Measurements from ENCODE around the gene SURF1. TPM values are rescaled to one million over a fixed set of nuclear protein-coding genes. Genes with fewer than 3 reads are reported as not detected.

SURF1 gene
- total and polyA plus RNA-seq, 12 donors: 41.7 to 85.4 (median 61.2) TPM

DNA sequence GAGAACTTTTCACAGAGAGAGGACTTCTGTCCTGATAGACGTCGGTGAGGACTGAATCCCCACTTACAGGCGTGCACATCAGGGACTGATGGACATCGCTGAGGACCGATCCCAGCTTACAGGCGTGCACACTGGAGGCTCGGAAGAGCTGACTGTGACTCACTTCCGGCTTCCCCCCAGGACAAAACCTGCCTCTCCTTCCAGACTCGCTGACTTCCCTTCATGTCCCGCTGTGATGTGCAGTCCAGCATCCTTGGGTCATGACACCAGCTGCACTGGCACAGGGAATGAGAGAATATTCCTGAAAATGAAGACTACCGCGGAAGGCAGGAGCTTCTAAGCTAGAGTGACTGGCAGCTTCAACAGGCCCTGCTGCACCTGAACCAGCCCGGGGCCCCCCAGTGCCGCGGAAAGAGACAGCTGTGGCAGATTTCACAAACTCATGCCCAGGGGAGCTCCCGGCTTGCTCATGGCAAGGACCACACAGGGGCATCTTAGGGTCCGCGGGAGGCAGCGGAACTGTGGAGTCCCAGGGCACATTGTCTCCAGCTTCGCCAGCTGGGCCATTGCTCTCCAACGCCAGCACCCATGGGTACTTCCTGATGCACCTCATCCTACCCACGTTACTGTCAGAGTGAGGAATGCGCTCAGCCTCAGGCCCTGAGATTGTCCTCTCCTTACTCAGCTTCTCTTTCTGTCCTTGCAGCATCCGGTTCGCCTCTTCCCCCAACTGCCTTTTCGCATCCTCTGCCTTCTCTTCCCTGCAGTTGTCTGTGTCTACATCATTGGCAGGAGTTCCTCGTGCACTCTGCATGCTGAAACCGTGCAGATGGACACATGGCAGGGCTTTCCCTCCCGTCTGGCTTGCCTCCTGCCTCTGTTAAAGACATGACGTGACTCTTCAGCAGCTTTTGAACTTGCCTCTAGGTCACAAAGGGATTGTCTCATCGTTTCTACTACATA lies 49.8 kb downstream of the SURF1 start:
- Histone ChIP-seq H3K27ac (no peak overlapping the region), H3K27me3 (peaks cover 0 to 37% (median 5%) of the 10 kb centered on the region in 7 donors), H3K4me3 (no peak overlapping the region), H3K9me3 (peaks cover 0 to 5% (median 0%) of the 10 kb centered on the region in 11 donors), H3K4me1 (no peaks in the 10 kb centered on the region), H3K36me3 (no peaks in the 10 kb centered on the region)
- ATAC-seq: no peak
- 68 to 69% methylated on average over 31 of the region's 31 CpGs for WGBS, 2 donors
- TF ChIP-seq, protein P1, sequence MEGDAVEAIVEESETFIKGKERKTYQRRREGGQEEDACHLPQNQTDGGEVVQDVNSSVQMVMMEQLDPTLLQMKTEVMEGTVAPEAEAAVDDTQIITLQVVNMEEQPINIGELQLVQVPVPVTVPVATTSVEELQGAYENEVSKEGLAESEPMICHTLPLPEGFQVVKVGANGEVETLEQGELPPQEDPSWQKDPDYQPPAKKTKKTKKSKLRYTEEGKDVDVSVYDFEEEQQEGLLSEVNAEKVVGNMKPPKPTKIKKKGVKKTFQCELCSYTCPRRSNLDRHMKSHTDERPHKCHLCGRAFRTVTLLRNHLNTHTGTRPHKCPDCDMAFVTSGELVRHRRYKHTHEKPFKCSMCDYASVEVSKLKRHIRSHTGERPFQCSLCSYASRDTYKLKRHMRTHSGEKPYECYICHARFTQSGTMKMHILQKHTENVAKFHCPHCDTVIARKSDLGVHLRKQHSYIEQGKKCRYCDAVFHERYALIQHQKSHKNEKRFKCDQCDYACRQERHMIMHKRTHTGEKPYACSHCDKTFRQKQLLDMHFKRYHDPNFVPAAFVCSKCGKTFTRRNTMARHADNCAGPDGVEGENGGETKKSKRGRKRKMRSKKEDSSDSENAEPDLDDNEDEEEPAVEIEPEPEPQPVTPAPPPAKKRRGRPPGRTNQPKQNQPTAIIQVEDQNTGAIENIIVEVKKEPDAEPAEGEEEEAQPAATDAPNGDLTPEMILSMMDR (IDR thresholded peaks at IDR 0.05): no peak
- no peak for DNase-seq
- intact Hi-C loops (cut with DNase I): no loop called here

DNA sequence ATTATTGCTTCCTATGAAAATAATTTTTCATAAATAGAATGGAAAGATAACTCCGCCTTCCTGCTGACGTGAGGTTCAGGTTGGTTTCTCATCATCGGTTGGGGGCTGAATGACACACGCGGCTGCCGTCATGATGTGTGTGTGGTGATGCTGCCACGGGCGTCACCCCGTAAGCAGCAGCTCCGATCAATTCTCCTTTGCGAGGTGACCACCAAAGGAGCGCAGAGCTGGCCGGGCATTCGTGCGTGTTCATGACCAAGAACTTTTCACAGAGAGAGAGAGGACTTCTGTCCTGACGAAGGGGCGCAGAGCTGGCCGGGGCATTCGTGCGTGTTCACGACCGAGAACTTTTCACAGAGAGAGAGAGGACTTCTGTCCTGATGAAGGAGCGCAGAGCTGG lies 50.6 kb downstream of the SURF1 start:
- Histone ChIP-seq H3K4me3 (no peak overlapping the region), H3K4me1 (no peaks in the 10 kb centered on the region), H3K27me3 (peaks cover 0 to 35% (median 5%) of the 10 kb centered on the region in 7 donors), H3K36me3 (no peaks in the 10 kb centered on the region), H3K9me3 (peaks cover 0 to 5% (median 0%) of the 10 kb centered on the region in 11 donors), H3K27ac (no peak overlapping the region)
- intact Hi-C loops (cut with DNase I): no loop called here
- TF ChIP-seq, protein P1 (IDR thresholded peaks at IDR 0.05): no peak
- WGBS, 2 donors: 78 to 88% methylated on average over 19 to 23 of the region's 23 CpGs
- DNase-seq: no peak
- no peak for ATAC-seq

DNA sequence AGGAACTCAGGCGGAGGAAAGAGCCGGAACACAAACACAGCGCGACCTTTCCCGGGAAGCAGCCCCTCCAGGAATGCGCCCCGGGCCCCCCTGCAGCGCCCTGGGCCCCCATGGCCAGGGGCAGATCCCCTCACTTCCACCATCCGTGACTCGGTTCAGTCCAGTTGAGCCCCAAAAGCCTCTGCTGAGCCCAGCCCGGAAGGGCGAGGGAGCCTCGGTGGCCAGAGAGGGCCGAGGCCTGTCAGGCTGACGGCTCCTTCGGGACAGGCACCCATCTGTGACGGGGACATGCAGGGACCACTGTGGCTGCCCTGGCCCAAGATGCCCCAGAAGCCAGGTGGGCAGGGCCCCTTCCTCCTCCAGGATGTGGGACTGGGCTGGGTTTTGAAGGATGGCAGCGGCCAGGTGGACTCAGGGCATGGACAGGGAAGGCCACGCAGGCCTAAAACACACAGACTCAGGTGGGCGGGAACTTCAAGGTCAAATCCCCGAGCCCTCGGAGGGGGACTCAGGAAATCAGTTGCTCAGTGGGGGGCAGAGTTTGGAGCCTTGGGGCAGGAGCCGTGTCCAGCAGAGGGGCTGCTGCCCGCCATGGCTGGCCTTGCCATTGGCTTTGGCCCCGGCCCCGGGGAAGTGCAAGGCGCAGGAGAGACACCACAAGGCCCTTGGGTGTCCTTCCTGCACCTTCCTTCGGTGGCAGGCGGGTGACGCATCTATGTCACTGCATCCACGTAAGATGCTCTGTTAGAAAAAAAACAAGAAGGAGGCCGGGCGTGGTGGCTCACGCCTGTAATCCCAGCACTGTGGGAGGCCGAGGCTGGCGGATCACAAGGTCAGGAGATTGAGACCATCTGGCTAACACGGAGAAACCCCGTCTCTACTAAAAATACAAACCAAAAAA lies 51.6 kb downstream of the SURF1 start:
- no peak for DNase-seq
- no peak overlapping the region for H3K27ac ChIP-seq
- peaks cover 0 to 2% (median 0%) of the 10 kb centered on the region in 11 donors for H3K9me3 ChIP-seq
- intact Hi-C loops (cut with DNase I): no loop called here
- peaks cover 0 to 28% (median 1%) of the 10 kb centered on the region in 7 donors for H3K27me3 ChIP-seq
- H3K4me1 ChIP-seq: no peaks in the 10 kb centered on the region
- H3K36me3 ChIP-seq: no peaks in the 10 kb centered on the region
- H3K4me3 ChIP-seq: no peak overlapping the region
- peak in 1 of 8 donors; percentile 41 for ATAC-seq
- TF ChIP-seq, protein P1 (IDR thresholded peaks at IDR 0.05): no peak
- WGBS, 2 donors: 88 to 92% methylated on average over 38 of the region's 38 CpGs

DNA sequence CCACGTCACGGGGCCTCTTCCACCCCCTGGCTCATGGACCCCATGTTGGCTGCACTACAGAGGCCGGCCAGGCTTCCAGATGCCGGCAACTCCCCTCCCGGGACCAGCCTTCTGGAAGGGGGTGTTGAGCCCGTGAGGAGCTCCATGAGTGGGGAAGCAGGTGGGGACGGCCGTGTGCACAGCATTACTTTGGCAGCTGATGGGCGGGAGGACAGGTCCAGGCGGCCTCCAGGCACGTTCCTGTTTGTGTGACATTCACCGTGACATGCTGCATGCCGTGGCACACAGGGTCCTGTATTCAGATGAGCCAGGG lies 52.2 kb downstream of the SURF1 start:
- Histone ChIP-seq H3K4me3 (no peak overlapping the region), H3K27me3 (peaks cover 0 to 26% (median 3%) of the 10 kb centered on the region in 7 donors), H3K9me3 (no peaks in the 10 kb centered on the region), H3K27ac (no peak overlapping the region), H3K36me3 (no peaks in the 10 kb centered on the region), H3K4me1 (no peaks in the 10 kb centered on the region)
- DNase-seq (no peak), ATAC-seq (peak in 1 of 8 donors; percentile 26)
- intact Hi-C loops (cut with DNase I): no loop called here
- TF ChIP-seq, protein P1 (IDR thresholded peaks at IDR 0.05): no peak
- 61 to 63% methylated on average over 13 of the region's 13 CpGs for WGBS, 2 donors
